GM20431 (cell line): ENCODE results near the gene SLC29A1.

ENCODE experiments used
- in situ Hi-C: fragments of 300-500 bp; cut with MseI, MboI; formaldehyde crosslinking; loops from one replicate; pipeline ENCODE4 v1.15.0; 2020; ENCODE audit warnings: low sequenced_read_pairs; ENCODE audit not compliant: unreplicated experiment

SLC29A1 gene

DNA sequence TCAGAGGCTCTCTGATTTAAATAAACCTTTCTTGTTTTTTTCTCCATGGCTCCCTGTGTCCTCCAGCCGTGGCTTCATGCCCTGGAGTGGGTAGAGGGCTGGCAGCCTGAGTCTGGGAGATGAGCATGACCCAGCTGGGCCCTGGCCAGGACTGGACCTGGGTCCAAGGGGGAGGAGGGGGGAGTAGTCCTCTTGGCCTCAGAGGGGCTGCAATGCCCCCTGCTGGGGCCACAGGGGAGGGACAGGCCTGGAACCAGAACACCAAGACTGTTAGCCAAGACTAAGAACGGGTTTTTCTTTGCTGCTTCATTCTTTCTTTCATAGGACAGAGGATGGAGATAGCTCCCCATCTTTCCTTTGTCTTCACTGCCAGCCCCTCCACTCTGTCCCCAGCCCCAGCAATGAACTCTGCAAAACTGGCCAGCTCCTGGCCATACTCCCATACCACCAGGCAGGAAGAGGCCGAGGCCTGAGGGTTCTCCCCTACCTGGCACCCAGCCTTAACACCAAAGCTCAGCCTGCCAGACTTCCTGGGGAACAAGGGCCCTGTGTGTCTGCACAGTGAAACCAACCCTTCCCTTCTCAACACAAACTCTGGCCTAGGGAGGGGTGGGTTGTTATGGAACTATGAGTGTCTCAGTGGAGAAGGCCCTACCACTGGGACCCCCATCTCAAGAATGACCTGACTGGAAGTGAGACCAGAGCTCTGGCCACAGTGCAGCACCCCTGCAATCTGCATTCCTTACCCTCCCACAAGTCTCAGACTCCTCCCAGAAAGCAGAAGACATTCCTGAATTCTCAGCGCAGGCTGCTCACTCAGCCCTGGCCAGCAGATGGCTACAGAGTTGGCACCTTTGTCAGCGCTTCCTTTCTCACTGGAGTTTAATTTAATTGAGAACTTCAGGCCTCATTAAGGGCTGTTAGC, 11.0 kb downstream of the SLC29A1 start:
- in situ Hi-C loops: loop anchor here (10.0 kb wide), 1 partner anchor 70 kb away; no protein-coding TSS in a partner anchor

GRCh38 chr6:44235269-44235668, 11.9 kb downstream of the SLC29A1 start:
- in situ Hi-C loops: loop anchor here (10.0 kb wide), 1 partner anchor 70 kb away; no protein-coding TSS in a partner anchor

- in situ Hi-C loops: loop anchor here (10.0 kb wide), 1 partner anchor 71 kb away; no protein-coding TSS in a partner anchor
Measured at GRCh38 chr6:44235891-44236516, 12.6 kb downstream of the SLC29A1 start.

- in situ Hi-C loops: loop anchor here (10.0 kb wide), 1 partner anchor 72 kb away; no protein-coding TSS in a partner anchor
Measured at GRCh38 chr6:44237021-44237812, 13.8 kb downstream of the SLC29A1 start.

DNA sequence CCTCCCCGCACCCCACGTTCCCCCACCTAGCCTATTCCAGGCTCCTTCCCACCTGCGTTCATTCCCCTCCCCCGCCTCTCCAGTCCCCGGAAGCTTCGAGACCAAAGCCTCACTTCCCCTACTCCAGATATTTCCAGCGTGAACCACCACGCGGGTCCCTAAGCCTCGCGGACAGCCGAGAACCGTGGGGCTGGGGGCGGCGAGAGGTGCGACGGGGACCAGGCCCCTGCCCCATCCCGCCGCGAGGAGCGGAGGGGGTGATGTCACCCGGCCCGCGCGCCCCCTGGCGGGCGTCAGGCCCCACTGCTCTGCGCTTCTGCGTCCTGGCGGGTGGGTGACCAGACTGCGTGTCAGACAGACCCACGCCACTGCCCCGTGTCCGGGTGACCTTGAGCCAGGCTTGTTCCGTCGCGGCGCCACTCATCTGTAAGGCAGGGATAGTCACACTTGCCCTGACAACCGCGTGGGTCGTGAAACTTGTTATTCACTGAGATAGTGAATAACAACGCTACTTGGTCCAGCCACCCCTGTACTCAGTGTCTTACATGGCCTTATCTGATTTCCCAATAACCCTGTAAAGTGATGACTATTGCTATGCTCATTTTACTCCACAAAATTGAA, 14.5 kb downstream of the SLC29A1 start:
- in situ Hi-C loops: loop anchor here (10.0 kb wide), 1 partner anchor 73 kb away; no protein-coding TSS in a partner anchor

GRCh38 chr6:44238687-44239350, 15.4 kb downstream of the SLC29A1 start:
- in situ Hi-C loops: loop anchor here (10.0 kb wide), 1 partner anchor 74 kb away; no protein-coding TSS in a partner anchor

- in situ Hi-C loops: no loop called here
Measured at GRCh38 chr6:44243345-44243744, 19.9 kb downstream of the SLC29A1 start.

DNA sequence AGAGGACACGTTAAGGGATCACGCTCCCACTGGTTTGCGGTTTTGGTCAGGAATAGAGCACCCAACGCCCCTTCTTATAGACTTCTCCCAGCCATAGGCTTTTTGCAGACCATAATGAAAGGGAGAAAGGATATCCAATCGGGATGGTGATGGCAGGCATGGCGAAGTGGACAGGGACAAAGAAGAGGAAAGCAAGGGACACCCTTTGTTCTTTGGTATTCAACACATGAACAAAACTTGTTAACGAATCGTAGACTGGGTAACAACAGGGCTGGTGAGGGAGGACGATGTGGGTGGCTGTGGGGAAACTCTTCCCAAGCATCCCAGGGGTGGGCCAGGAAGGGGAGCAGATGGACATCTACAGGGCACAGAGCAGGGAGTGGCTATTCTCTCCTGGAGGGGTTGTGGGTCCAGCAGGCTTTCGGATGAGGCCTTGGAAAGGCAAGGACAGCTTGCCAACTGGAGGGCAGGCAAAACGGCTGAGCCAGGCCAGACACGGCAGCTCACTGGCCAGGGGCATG, 22.1 kb downstream of the SLC29A1 start:
- in situ Hi-C loops: no loop called here

GRCh38 chr6:44245912-44246662, 22.7 kb downstream of the SLC29A1 start:
- in situ Hi-C loops: no loop called here

DNA sequence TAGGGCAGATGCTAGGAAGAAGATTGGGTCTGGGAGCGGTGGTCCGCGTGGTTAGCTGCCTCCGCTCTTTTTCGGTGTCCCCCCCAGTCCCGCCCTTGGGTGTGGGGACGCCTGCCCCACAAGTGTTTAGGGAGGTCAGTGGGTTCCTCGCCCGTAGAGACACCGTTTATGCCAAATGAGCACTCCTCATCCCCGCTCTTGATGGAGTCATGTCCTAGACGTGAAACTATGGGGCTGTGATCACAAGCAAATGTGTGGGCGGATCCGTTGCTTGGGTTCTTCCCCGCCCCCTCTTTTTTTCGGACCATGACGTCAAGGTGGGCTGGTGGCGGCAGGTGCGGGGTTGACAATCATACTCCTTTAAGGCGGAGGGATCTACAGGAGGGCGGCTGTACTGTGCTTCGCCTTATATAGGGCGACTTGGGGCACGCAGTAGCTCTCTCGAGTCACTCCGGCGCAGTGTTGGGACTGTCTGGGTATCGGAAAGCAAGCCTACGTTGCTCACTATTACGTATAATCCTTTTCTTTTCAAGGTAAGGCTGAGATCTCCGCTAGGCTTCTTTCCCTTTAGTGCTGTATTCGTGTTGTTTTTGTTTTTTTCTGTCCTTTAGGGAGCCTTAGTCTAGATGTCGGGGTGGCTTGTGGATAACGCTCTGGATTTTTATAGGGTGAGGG, 23.4 kb downstream of the SLC29A1 start, which contains the start of gene HSP90AB1:
Gene HSP90AB1, plus strand, starts transcription at position 439 of the 675 bp plus-strand sequence. CDS start 1,529 bp downstream, outside the sequence.
- in situ Hi-C loops: no loop called here

DNA sequence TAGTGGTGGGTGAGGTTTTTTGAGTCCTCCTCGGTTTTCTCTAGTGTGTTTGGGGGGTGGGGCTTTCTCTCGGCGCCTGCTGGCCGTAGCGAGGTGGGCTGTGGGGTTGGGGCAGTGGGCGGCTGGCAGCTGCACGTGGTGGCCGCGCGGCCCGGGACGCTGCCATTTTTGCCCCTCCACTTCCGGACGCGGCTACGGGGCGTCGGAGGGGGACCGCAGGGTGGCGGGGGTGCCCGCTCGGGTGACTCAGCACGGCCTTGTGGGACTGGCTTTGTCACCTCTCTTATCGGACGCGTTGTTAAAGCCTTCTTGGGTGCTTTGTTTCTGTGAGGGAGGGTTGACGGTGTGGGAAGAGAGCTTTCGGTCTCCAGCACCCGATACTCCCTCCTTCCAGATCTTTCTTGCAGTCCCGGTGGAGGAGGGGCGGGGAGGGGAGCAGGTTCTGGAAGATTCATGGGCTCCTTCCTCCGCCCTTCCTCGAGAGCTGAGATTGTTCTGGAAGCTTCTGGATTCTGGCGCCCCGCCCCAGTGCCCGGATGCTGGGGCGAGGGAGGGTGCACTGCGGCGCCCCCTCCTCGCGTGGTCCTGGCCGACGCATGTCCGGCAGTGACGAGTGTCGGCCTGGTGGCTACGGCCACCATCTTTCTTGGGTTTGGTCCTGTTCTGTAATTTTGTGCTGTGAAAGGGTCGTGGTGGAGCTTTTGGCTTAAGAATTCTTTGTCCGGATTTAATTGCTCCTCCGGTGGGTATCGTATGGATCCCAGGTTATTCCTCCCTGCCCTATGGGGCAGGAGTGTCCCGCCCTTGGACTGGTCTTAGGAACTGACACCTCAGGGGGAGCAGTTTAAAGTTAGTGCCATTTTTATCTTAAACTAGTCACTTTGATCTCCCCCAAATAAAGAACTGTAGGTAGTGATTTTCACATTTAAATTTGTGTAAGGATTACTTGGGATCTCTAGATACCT, 24.2 kb downstream of the SLC29A1 start:
- in situ Hi-C loops: no loop called here

- in situ Hi-C loops: no loop called here
Measured at GRCh38 chr6:44248579-44248978, 25.2 kb downstream of the SLC29A1 start.

DNA sequence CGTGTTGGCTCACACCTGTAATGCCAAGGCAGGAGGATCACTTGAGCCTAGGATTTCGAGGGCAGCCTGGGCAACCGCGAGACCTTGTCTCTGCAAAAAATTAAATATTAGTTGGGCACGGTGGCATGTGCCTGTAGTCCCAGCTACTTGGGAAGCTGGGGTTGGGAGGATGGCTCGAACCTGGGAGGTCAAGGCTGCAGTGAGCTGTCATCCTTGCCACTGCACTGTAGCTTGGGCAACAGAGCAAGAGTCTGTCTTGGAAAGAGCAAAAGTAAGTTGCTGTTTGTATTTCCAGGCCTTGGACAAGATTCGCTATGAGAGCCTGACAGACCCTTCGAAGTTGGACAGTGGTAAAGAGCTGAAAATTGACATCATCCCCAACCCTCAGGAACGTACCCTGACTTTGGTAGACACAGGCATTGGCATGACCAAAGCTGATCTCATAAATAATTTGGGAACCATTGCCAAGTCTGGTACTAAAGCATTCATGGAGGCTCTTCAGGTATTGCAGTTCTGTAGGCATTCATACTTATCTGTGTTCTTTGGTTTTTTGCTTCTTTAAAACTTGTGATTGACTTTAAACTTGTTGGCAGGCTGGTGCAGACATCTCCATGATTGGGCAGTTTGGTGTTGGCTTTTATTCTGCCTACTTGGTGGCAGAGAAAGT, 25.8 kb downstream of the SLC29A1 start:
- in situ Hi-C loops: no loop called here

GRCh38 chr6:44250067-44250717, 26.8 kb downstream of the SLC29A1 start:
- in situ Hi-C loops: no loop called here

- in situ Hi-C loops: no loop called here
Measured at GRCh38 chr6:44250718-44251123, 27.3 kb downstream of the SLC29A1 start.
